AG04449 (cell line): Measurements from ENCODE around the gene IPO4.

ENCODE experiments used
- CTCF ChIA-PET: fragments of 350-600 bp; formaldehyde crosslinking; extraction: SDS; loops from one replicate; lab custom pipeline; 2021; ENCODE audit warnings: antibody characterized with exemption; lab: Yijun Ruan, JAX
- POLR2A ChIA-PET: fragments of 400-600, 350-600 bp; formaldehyde crosslinking; extraction: SDS; loops from one replicate; lab custom pipeline; 2020; ENCODE audit warnings: antibody characterized with exemption, inconsistent platforms; lab: Yijun Ruan, JAX
- DNase-seq: peaks from one replicate; pipeline ENCODE4 v3.0.0-alpha.2; 2010; ENCODE audit warnings: low read depth, low spot score
- H3K4me3 ChIP-seq: 2 replicates; pipeline ENCODE4 v1.5.1; 2011; ENCODE audit warnings: low read depth, mild to moderate bottlenecking, control low read depth, low read length
- TF ChIP-seq, protein P1 (sequence below): IDR thresholded peaks from one replicate; pipeline ENCODE4 v1.5.1; 2011; ENCODE audit warnings: mild to moderate bottlenecking, moderate library complexity, low read length, control low read depth, inconsistent platforms; ENCODE audit not compliant: insufficient read depth; ENCODE audit errors: missing control alignments

IPO4 gene

DNA sequence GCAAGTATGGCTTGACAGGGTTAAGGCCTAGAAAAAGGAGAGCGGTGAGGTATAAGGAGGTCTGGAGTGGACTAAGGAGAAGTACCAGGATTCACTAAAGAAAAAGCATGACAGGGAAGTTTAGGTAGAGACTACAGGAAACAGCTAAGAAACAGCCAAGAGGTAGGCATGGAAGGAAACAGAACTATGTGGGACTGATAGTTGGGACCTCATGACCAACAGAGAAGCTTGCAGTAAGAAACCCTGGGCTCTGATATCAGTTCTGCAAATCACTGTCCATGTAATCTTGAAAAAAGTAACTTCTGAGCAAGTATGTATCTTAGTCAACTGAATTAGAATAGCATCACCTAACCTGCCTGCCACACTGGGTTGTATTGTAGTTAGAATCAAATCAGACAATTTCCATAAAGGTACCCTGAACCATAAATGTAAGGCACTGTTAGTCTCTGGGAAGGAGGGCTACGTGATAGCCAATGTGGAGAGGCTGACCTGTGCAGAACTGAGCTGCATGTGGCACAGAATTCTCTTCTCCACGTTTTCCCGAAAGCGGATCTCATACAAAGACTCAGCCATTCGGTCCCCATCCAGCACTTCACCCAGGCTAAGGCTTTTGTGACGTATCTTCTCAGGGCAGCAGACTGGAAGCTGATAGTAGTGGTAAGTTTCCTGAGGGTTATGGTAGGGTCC is 5.7 kb upstream of the IPO4 start:
- no peak for DNase-seq
- CTCF ChIA-PET: interaction anchor here (1.1 to 3.4 kb wide), 4 partner anchors 104 to 139 kb away, joined by 3 to 21 read pairs (median 3); partner anchors contain the start of genes CIDEB, DHRS1 and NOP9
- POLR2A ChIA-PET: interaction anchor here (1.3 to 2.4 kb wide), 2 partner anchors 9 to 19 kb away, joined by 4 to 26 read pairs; partner anchors contain the start of gene CHMP4A
- TF ChIP-seq, protein P1, sequence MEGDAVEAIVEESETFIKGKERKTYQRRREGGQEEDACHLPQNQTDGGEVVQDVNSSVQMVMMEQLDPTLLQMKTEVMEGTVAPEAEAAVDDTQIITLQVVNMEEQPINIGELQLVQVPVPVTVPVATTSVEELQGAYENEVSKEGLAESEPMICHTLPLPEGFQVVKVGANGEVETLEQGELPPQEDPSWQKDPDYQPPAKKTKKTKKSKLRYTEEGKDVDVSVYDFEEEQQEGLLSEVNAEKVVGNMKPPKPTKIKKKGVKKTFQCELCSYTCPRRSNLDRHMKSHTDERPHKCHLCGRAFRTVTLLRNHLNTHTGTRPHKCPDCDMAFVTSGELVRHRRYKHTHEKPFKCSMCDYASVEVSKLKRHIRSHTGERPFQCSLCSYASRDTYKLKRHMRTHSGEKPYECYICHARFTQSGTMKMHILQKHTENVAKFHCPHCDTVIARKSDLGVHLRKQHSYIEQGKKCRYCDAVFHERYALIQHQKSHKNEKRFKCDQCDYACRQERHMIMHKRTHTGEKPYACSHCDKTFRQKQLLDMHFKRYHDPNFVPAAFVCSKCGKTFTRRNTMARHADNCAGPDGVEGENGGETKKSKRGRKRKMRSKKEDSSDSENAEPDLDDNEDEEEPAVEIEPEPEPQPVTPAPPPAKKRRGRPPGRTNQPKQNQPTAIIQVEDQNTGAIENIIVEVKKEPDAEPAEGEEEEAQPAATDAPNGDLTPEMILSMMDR: no peak
- peak overlapping the region; percentile 92 for H3K4me3 ChIP-seq

DNA sequence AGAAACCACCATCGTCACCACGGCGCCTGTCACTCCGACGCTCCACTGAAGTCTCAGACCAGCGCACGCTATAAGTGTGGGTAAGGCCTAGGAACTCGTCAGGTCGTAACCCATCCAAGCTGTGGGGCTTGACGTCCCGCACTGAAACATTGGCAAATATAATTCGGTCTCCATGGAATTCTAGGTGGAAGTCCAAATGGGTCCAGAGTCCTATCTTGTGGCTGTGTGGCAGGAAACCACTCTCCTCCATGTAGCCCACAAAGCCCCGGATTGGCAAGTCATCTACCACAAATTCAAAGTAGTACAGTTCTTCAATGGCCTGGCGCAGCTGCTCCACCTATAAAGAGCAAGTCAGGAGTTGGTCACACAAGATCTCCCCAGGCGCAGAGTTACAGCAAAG is 4.3 kb upstream of the IPO4 start:
- ChIA-PET POLR2A (no interaction called here), CTCF (interaction anchor here (1.4 kb wide), 1 partner anchor 32 kb away, joined by 3 read pairs; the partner anchor contains the start of gene IRF9)
- TF ChIP-seq, protein P1: no peak

DNA sequence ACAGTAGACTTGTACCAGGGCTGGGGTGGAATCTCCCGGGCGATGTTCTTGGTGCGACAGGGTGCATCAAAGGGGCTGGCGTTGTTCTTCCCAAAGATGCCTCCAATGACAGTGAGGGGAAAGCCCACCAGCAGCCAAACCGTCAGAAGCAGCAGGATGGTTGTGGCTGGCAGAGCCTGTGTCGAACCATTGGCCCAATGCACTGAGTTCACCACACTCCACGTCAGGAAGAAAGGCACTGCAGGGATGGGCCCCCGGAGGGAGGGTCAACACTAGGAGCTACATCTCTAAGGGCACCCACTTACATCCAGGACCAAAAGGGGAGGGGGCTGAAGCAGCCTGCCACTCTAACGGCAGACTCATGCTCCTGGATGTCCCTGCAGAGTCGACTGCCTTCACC is 1.8 kb upstream of the IPO4 start:
- TF ChIP-seq, protein P1: no peak
- ChIA-PET POLR2A (no interaction called here), CTCF (interaction anchor here (1.6 to 5.0 kb wide), 2 partner anchors 107 to 118 kb away, joined by 7 to 20 read pairs; partner anchors contain the start of gene CIDEB)
- DNase-seq: no peak
- no peak overlapping the region for H3K4me3 ChIP-seq

More for the DNA sequence above, 4.3 kb upstream of the IPO4 start:
- no peak overlapping the region for H3K4me3 ChIP-seq
- no peak for DNase-seq

DNA sequence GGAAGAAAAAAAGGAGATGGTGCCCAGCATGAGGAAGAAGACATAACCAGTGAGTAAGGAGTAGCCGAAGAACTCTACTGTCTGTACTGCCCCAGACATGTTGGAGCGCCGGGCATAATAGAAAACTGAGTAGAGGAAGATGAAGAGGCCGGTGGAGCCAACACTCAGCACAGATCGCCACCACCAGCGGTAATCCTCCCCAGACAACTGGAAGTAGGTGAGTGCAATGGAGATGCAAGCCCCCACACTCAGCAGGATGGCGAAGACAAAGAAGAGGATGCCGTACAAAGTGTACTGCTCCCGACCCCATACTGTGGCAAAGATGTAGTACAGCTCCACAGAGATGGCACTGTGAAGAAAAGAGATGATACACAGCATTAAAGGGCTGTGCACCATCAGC is 844 bp upstream of the IPO4 start:
- CTCF ChIA-PET: interaction anchor here (1.1 to 7.5 kb wide), 4 partner anchors 25 to 119 kb away, joined by 3 to 60 read pairs (median 12); partner anchors contain the start of genes CIDEB and IRF9

DNA sequence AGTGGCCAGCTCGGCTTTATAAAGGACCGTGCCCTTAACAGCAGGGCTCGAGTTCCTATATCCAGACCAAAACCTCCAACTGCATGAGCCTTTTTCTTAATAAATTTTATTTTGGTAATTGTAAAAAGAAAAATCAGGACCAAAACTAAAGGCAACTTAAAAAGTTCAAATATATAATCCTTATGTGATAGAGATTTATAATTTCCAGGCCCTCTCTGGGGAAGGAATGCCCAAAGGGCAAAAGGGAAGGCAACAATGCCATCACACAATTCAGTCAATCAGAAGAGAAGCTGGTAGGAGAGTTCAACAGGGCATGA is 401 bp upstream of the IPO4 start:
- TF ChIP-seq, protein P1: no peak
- no peak for DNase-seq
- CTCF ChIA-PET: interaction anchor here (0.9 to 7.5 kb wide), 6 partner anchors 25 to 242 kb away, joined by 3 to 60 read pairs (median 4); partner anchors contain the start of genes CIDEB, DHRS1, IRF9 and NOP9
- POLR2A ChIA-PET: interaction anchor here (1.0 to 2.4 kb wide), 8 partner anchors 25 to 110 kb away, joined by 3 to 10 read pairs (median 4); partner anchors contain the start of genes DCAF11, DHRS1, NOP9 and NRL
- peak overlapping the region; percentile 30 for H3K4me3 ChIP-seq

More for the DNA sequence above, 844 bp upstream of the IPO4 start:
- TF ChIP-seq, protein P1: no peak
- DNase-seq: no peak
- no peak overlapping the region for H3K4me3 ChIP-seq
- POLR2A ChIA-PET: interaction anchor here (1.0 to 2.4 kb wide), 7 partner anchors 24 to 82 kb away, joined by 3 to 10 read pairs (median 4); partner anchors contain the start of genes DCAF11, NRL, PSME2 and RABGGTA

DNA sequence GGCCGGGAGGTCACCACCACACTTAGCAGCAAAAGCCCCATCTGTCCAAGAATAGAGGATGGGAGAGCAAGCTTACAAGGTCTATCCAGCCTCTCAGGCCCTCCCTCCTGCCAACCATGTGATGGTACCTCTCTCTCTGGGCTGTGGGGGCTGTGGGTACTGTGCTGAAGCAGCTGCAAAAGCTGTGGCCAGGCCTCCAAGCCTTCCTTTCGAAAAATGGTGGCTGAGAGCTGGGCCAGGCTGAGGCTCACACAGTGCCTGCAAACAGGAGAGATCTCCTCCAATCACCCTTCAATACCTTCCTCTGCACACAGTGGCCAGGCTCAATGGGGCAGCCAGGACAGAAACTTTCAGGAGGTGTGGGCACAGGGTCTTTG is 1.1 kb downstream of the IPO4 start:
- TF ChIP-seq, protein P1: no peak
- DNase-seq: no peak
- CTCF ChIA-PET: interaction anchor here (0.5 to 7.5 kb wide), 3 partner anchors 26 to 129 kb away, joined by 3 to 60 read pairs (median 20); partner anchors contain the start of gene IRF9
- peak overlapping the region; percentile 84 for H3K4me3 ChIP-seq
- POLR2A ChIA-PET: interaction anchor here (2.4 kb wide), 1 partner anchor 40 kb away, joined by 10 read pairs; the partner anchor contains the start of genes PSME2 and RNF31
